Smooth muscle cell (in vitro differentiated cells): ENCODE measurements around the gene KIFBP. TPM values are rescaled to one million over a fixed set of nuclear protein-coding genes. Genes with fewer than 3 reads are reported as not detected.

ENCODE experiments used
- DNase-seq: peaks from one replicate; lab custom pipeline; 2025; ENCODE audit not compliant: unreplicated experiment; lab: John Stamatoyannopoulos, UW
- H2AFZ ChIP-seq: fragments of 200-600 bp; sonication (generic); 2 replicates; pipeline ENCODE4 v1.6.0; 2016; ENCODE audit warnings: antibody characterized with exemption, low read depth, mild to moderate bottlenecking
- H3F3A ChIP-seq: fragments of 200-600 bp; sonication (generic); 2 replicates; pipeline ENCODE4 v1.6.0; 2017; ENCODE audit warnings: antibody characterized with exemption, low read depth
- H3K27ac ChIP-seq: fragments of 200-600 bp; sonication (generic); 2 replicates; pipeline ENCODE4 v1.5.1; 2016; ENCODE audit warnings: low read depth, mild to moderate bottlenecking
- H3K27me3 ChIP-seq: fragments of 200-600 bp; sonication (generic); 2 replicates; pipeline ENCODE4 v1.6.1; 2016; ENCODE audit warnings: low read depth, mild to moderate bottlenecking
- H3K36me3 ChIP-seq: fragments of 200-600 bp; sonication (generic); 2 replicates; pipeline ENCODE4 v1.5.1; 2016; ENCODE audit warnings: low read depth
- H3K4me1 ChIP-seq: fragments of 200-600 bp; sonication (generic); 2 replicates; pipeline ENCODE4 v1.5.1; 2016; ENCODE audit warnings: low read depth
- H3K4me2 ChIP-seq: fragments of 200-600 bp; sonication (generic); 2 replicates; pipeline ENCODE4 v1.6.0; 2016; ENCODE audit warnings: mild to moderate bottlenecking
- H3K4me3 ChIP-seq: fragments of 200-600 bp; sonication (generic); 2 replicates; pipeline ENCODE4 v1.5.1; 2016; ENCODE audit warnings: mild to moderate bottlenecking
- H3K79me2 ChIP-seq: fragments of 200-600 bp; sonication (generic); 2 replicates; pipeline ENCODE4 v1.6.0; 2016; ENCODE audit warnings: low read depth, mild to moderate bottlenecking
- H3K9ac ChIP-seq: fragments of 200-600 bp; sonication (generic); 2 replicates; pipeline ENCODE4 v1.6.0; 2016; ENCODE audit warnings: low read depth
- H3K9me3 ChIP-seq: fragments of 200-600 bp; sonication (generic); replicated peaks from 2 replicates; pipeline ENCODE4 v1.5.1; 2016; ENCODE audit warnings: low read depth
- H4K20me1 ChIP-seq: fragments of 200-600 bp; sonication (generic); 2 replicates; pipeline ENCODE4 v1.6.0; 2016; ENCODE audit warnings: low read depth
- CTCF ChIP-seq: fragments of 200-600 bp; sonication (generic); IDR thresholded peaks from 2 replicates; pipeline ENCODE4 v1.5.1; 2017; ENCODE audit warnings: borderline replicate concordance, mild to moderate bottlenecking, antibody characterized with exemption; ENCODE audit not compliant: insufficient read depth, poor library complexity, severe bottlenecking
- WGBS: methylation state at CpG from one replicate; pipeline ENCODE4 v1.1.7; 2016; ENCODE audit warnings: low lambda C conversion rate; 5-methylcytosine and 5-hydroxymethylcytosine counted together
- polyA plus RNA-seq: library from polyadenylated mRNA; unstranded; fragments of >200 nt; fragmentation: Nextera tagmentation; extraction: Ambion mirVana; gene quantifications from 2 replicates; pipeline ENCODE4 v1.2.1, GENCODE V29; 2016
- total RNA-seq: library from RNA; depleted of rRNA; stranded (reverse); fragments of >200 nt; gene quantifications from 2 replicates; pipeline ENCODE4 v1.2.3, GENCODE V29; 2014

Gene KIFBP
- total and polyA plus RNA-seq, 2 experiments from 2014 or later = 37.6 to 55.1 TPM

- Histone ChIP-seq H3K9ac (no peak overlapping the region), H4K20me1 (no peaks in the 10 kb centered on the region), H3K27ac (no peak overlapping the region), H3K4me1 (no peaks in the 10 kb centered on the region), H3K27me3 (no peaks in the 10 kb centered on the region), H3K4me2 (no peak overlapping the region), H3K79me2 (no peaks in the 10 kb centered on the region), H2AFZ (no peak overlapping the region), H3F3A (no peaks in the 10 kb centered on the region), H3K36me3 (no peaks in the 10 kb centered on the region), H3K9me3 (no peaks in the 10 kb centered on the region), H3K4me3 (no peak overlapping the region)
- no peak for DNase-seq
- TF ChIP-seq CTCF = no peak
- 83% methylated on average over 10 of the region's 10 CpGs for WGBS
Measured at GRCh38 chr10:69043931-69044531, 55.4 kb downstream of the KIFBP start.

GRCh38 chr10:69044546-69044945, 55.9 kb downstream of the KIFBP start:
- H3K79me2 ChIP-seq = no peaks in the 10 kb centered on the region
- H4K20me1 ChIP-seq = no peaks in the 10 kb centered on the region
- H3K4me3 ChIP-seq = no peak overlapping the region
- no peak overlapping the region for H3K27ac ChIP-seq
- no peak overlapping the region for H3K9ac ChIP-seq
- H3K27me3 ChIP-seq = no peaks in the 10 kb centered on the region
- H3K9me3 ChIP-seq = no peaks in the 10 kb centered on the region
- H2AFZ ChIP-seq = no peak overlapping the region
- DNase-seq = no peak
- no peaks in the 10 kb centered on the region for H3F3A ChIP-seq
- no peak for TF ChIP-seq CTCF
- no peaks in the 10 kb centered on the region for H3K36me3 ChIP-seq
- H3K4me1 ChIP-seq = no peaks in the 10 kb centered on the region
- no peak overlapping the region for H3K4me2 ChIP-seq
- WGBS = 92% methylated on average over 1 of the region's 1 CpG

GRCh38 chr10:69045441-69046300, 57.1 kb downstream of the KIFBP start:
- TF ChIP-seq CTCF = no peak
- Histone ChIP-seq H3K36me3 (no peaks in the 10 kb centered on the region), H3K4me1 (no peaks in the 10 kb centered on the region), H3K27me3 (no peaks in the 10 kb centered on the region), H3K4me2 (no peak overlapping the region), H2AFZ (no peak overlapping the region), H3K27ac (no peak overlapping the region), H3K9me3 (no peaks in the 10 kb centered on the region), H3K4me3 (no peak overlapping the region), H4K20me1 (no peaks in the 10 kb centered on the region), H3K9ac (no peak overlapping the region), H3K79me2 (no peaks in the 10 kb centered on the region), H3F3A (no peaks in the 10 kb centered on the region)
- DNase-seq = no peak
- 73% methylated on average over 6 of the region's 6 CpGs for WGBS
